HG03064 (cell line): ENCODE measurements around the gene NXPH3.

Source experiments
- ATAC-seq: cut with Tn5 transposase; IDR thresholded peaks from one replicate; pipeline ENCODE4 v1.9.1; 2021; ENCODE audit warnings: low read depth; ENCODE audit not compliant: unreplicated experiment

NXPH3 gene

GRCh38 chr17:49574945-49575678, 559 bp upstream of the NXPH3 start:
- ATAC-seq = no peak

- ATAC-seq = no peak
Observed at GRCh38 chr17:49576088-49576916, 631 bp downstream of the NXPH3 start.

GRCh38 chr17:49576917-49577649, 1.4 kb downstream of the NXPH3 start:
- ATAC-seq = no peak

GRCh38 chr17:49577650-49577934, 1.9 kb downstream of the NXPH3 start:
- ATAC-seq = no peak

- no peak for ATAC-seq
Observed at GRCh38 chr17:49577963-49578362, 2.3 kb downstream of the NXPH3 start.

GRCh38 chr17:49578414-49578813, 2.7 kb downstream of the NXPH3 start:
- ATAC-seq = no peak

- ATAC-seq = no peak
Observed at GRCh38 chr17:49578952-49579500, 3.4 kb downstream of the NXPH3 start.

GRCh38 chr17:49579522-49579921, 3.9 kb downstream of the NXPH3 start:
- ATAC-seq = no peak

GRCh38 chr17:49580055-49580721, 4.5 kb downstream of the NXPH3 start:
- no peak for ATAC-seq

GRCh38 chr17:49580981-49581647, 5.4 kb downstream of the NXPH3 start:
- ATAC-seq = no peak

- ATAC-seq = no peak
Observed at GRCh38 chr17:49581648-49581998, 6.0 kb downstream of the NXPH3 start.

GRCh38 chr17:49582055-49582722, 6.5 kb downstream of the NXPH3 start:
- no peak for ATAC-seq

GRCh38 chr17:49582789-49583188, 7.1 kb downstream of the NXPH3 start:
- no peak for ATAC-seq

- no peak for ATAC-seq
Observed at GRCh38 chr17:49583226-49583625, 7.6 kb downstream of the NXPH3 start.

GRCh38 chr17:49583889-49584288, 8.2 kb downstream of the NXPH3 start:
- ATAC-seq = no peak

GRCh38 chr17:49585422-49586027, 9.9 kb downstream of the NXPH3 start:
- no peak for ATAC-seq

- ATAC-seq = no peak
Observed at GRCh38 chr17:49587366-49588073, 11.8 kb downstream of the NXPH3 start.

- ATAC-seq = no peak
Observed at GRCh38 chr17:49588312-49588711, 12.6 kb downstream of the NXPH3 start.
